Left colon (tissue), 2 donors: ENCODE data around the gene GPS1. TPM values are rescaled to one million over a fixed set of nuclear protein-coding genes. Genes with fewer than 3 reads are reported as not detected.

Source experiments
- ATAC-seq: fragments of 200-7000 bp; cut with Tn5 transposase; one replicate; pipeline ENCODE4 v1.9.1; 2020; ENCODE audit warnings: mild to moderate bottlenecking, moderate library complexity
- DNase-seq, 2 donors: peaks; one replicate each; pipeline ENCODE4 v3.0.0-alpha.2; 2020
- intact Hi-C, 2 donors: fragments of 100-400 bp; cut with DNase I in 1 of 2; cut with micrococcal nuclease in 1 of 2; formaldehyde crosslinking; loops; one replicate each; pipeline versions ENCODE4 v1.11.2 to v1.14.0; 2022; cut with DNase I, micrococcal nuclease
- total RNA-seq, 2 donors: library from RNA; stranded (reverse); fragmentation: NEBNext Ultra II Directional; extraction: Animal tissue kit (Norgen Biotek cat#: 25700); gene quantifications; one replicate each; pipeline ENCODE4 v1.2.1, GENCODE V29; 2021
- donor health status: DM: no; HTN: no; CAD: no.
- donor health status: DM: yes; HTN: yes; CAD: no.

GPS1 gene
- total RNA-seq, 2 donors from 2014 or later: 80.7 to 87.4 TPM

DNA sequence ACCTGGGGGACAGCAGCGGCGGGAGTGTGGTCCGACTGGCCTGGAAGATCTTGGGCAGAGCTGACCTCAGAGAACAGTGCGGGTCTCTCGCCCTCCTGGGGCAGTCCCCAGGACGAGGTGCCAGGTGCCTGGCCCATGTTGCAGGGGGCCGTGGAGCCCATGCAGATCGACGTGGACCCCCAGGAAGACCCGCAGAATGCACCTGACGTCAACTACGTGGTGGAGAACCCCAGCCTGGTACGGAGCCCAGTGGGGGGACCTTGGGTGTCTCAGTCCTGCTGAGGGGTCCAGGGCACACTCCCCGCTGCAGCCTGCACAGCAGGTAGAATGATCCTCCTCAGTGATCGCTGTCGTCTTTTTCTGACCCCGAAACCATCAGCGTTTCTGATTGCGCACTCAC, 1.4 kb downstream of the GPS1 start:
- no peak for ATAC-seq
- intact Hi-C loops: no loop called here
- DNase-seq: no peak

DNA sequence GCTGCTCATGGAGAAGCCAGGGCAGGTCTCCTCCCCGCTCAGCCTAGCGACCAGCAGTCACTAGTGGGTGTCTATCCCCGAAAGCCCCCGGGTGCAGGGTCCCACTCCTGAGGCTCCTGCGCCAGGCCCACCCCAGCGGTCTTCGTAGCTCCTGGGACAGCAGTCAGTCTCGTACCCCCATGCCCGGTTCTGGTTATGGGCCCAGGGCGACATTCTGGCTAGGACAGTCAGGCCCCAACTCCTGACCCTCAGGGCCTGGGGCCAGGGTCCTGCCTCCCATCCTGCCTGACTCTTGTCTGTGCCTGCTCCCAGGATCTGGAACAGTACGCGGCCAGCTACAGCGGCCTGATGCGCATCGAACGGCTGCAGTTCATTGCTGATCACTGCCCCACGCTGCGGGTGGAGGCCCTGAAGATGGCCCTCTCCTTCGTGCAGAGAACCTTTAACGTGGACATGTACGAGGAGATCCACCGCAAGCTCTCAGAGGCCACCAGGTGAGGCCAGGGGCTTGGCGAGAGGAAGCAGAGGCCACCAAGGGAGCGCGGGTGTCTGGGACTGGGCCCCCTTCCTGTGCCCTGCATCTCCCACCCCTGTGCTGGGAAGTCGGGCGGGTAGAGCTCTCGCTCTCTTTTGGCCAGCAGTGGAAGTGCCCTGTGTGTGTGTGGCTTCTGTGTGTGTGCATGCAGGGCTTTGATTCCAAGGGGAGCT, 2.0 kb downstream of the GPS1 start:
- ATAC-seq: no peak
- intact Hi-C loops: no loop called here
- no peak for DNase-seq

DNA sequence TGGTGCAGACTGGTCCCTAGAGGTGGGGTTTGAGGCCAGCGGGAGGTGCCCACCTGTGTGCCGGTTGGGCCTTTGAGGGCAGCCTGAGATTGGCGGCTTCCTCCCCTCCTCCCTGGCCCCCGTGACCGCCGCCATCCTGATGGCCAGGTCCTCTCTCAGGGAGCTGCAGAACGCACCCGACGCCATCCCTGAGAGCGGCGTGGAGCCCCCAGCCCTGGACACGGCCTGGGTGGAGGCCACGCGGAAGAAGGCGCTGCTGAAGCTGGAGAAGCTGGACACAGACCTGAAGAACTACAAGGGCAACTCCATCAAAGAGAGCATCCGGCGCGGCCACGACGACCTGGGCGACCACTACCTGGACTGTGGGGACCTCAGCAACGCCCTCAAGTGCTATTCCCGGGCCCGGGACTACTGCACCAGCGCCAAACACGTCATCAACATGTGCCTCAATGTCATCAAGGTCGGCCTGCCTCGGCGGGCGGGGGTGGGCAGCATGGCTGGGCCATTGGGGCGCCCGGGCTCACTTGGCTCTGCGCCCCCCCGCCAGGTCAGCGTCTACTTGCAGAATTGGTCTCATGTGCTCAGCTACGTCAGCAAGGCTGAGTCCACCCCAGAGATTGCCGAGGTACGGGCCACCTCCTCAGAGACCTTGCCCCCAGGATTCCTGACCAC, 2.8 kb downstream of the GPS1 start:
- intact Hi-C loops: no loop called here
- no peak for DNase-seq
- no peak for ATAC-seq

DNA sequence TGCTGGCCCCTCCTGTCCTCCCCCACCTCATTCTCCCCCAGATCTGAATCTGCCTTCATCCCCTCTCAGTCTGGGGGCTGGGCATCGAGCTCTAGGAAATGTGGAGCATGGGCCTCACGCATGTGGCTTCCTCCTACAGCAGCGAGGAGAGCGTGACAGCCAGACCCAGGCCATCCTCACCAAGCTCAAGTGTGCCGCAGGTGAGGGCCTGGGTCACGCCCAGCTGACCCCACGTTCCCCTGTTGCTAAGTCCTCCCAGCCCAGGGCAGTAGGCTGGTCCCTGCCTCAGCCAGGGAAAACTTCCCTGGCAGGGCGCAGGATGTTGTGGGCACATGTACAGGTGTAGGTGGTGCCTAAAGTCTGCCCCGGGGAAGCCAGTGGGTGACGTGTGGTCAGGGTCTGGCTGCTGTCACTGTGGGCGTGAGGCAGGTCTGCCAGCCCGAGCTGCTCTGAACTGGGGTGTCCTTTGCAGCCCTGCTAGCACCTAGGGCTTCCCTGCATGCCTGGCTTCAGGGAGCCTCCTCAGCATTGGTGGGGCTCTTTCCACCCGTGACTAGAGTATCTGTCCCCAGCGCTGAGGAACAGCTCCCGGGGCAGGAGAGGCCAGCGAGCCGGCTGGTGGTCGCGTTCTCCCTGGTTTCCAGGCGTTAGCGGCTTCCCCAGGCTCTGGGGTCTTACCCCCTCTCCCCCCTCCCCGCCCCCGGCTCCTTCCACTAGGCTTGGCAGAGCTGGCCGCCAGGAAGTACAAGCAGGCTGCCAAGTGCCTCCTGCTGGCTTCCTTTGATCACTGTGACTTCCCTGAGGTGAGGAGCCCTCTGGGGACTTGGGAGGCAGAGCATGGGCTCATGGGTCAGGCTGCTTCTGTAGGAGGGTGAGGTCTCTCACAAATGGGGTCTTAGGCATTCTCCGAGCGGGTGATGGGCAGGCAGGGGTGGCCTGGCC, 3.6 kb downstream of the GPS1 start:
- ATAC-seq: no peak
- intact Hi-C loops: no loop called here

DNA sequence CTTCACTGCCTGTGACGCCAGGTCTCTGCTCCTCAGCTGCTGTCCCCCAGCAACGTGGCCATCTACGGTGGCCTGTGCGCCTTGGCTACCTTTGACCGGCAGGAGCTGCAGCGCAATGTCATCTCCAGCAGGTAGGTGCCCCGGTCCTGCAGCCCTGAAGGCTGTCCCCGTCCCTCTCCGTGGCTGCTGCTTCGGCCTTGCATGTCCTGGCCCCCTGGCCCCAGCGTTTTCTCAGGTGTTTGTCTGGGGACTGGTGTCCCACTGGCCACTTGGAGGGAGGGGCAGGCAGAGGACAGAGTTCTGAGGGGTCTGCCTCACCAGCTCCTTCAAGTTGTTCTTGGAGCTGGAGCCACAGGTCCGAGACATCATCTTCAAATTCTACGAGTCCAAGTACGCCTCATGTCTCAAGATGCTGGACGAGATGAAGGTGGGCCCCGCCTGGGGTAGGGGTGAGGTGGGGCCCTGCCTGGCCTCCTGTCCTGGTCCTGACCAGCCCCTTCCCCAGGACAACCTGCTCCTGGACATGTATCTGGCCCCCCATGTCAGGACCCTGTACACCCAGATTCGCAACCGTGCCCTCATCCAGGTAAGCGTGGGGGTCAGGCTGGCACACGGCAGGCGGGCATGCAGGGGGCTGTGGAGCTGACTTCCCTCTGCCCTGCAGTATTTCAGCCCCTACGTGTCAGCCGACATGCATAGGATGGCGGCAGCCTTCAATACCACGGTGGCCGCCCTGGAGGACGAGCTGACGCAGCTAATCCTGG, 4.4 kb downstream of the GPS1 start:
- ATAC-seq: no peak
- no peak for DNase-seq
- intact Hi-C loops: no loop called here

More for the DNA sequence above, 3.6 kb downstream of the GPS1 start:
- no peak for DNase-seq

DNA sequence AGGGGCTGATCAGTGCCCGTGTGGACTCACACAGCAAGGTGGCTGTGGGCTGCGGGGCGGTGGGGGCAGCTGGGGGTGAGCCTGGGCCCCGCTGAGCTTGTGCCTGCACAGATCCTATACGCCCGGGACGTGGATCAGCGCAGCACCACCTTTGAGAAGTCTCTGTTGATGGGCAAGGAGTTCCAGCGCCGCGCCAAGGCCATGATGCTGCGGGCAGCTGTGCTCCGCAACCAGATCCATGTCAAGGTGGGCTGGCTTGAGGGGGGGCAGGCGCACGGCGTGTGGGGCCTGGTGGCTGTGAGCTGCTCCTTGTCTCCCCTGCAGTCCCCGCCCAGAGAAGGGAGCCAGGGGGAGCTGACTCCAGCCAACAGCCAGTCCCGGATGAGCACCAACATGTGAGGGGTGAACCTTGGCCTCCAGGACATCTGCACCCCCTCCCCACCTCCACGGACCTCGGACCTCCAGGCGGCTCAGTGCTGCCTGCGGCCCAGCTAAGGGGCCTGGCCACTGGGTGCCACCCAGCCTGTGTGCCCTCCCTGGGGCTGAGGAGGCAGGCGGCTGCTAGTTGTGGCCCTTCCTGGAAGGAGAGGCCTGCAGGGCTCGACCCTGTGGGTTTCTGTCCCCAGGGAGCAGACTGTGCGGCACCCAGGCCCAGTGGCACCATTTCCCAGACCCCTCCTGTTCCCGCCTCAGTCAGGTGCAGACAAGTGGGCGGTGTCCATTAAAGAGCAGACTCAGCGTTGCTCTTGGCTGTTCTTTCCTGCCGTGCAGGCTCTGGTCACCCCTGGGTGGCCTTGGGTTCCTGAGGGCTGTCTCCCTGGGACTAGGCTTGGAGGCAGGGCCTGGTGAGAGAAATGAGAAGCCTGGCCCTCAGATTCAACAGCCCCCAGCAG, 5.3 kb downstream of the GPS1 start:
- intact Hi-C loops: no loop called here
- ATAC-seq (peak; percentile 5), DNase-seq (no peak)

DNA sequence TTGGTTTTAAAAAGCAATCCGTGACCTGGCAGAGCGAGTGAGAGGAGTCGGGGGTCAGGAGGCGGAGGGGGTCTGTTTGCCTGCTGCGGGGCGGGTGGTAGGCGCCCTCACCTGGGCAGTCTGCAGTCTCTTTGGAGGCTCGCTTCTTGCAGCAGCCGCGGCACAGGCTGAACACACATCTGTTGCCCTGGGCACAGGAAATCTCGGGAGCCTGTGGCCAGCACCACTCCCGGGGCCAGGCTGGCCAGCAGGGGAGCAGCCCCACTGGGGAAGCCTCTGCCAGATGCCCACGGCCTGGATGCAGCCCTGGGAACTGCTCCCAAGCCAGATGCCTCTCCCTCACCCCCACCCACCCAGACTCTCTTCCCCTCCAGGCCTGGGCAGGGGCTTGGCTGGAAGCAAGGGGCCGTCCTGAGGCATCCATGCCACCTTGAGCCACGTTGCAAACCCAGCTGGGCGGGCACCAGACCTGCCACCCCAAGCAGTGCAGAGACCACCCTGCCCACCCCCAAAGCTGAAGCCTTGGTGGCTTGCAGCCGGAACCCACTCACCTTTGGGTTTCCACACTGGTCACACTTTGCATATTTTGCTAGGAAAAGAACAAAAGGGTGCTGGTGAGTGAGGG, 6.6 kb downstream of the GPS1 start:
- intact Hi-C loops: no loop called here
- no peak for ATAC-seq
- no peak for DNase-seq

DNA sequence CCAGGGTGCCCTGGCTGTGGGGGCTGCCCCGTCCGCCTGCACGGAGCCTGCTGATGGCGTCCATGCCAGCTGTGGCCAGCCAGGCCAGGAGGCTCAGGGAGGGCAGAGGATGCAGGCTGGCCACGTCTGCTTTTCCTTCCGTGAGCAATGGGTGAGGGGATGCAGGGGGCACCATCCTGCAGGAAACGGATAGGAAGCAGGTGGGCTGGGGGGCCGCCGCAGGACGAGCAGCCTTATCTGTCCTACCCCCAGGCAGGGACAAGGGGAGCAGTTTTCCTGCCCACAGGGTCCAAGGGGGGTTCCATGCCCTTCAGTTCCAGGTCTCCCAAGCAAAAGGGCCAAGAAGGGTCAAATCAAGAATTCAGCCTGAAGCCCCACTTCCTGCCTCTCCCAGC, 7.2 kb downstream of the GPS1 start:
- ATAC-seq (no peak), DNase-seq (no peak)
- intact Hi-C loops: no loop called here

DNA sequence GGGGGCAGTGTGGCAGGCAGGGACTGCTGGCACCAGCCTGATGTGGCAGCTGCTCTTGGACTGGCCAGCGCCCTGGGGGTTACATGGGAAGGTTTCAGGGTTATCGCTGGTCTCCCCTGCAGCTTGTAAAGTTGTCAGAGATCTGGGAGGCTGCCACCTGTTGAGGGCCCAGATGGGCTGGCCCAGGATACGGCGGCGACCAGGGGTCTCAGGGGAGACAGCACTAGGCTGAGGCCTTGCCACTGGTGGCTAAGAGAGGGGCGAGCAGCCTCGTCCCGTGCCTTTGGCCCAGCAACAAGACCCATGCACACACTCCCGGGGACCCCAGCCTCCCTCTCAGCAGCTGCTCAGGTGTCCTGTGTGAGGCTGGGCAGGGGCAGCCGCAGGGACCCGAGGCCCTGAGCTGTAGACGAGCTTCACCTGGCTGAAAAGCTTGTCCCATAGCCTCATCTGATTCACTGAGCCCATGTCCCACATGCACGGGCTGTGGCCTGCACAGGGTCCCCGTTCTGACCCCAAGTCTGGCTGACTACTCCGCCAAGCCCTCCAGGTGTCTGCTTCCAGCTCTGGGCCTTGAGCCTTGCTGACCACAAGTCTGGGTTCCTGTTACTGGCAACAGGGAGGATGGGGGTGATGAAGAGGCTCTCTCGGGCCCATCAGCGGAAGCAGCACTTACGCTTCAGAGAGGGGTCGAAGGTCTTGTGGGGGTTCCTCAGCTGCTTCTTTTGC, 7.7 kb downstream of the GPS1 start:
- intact Hi-C loops: no loop called here
- no peak for DNase-seq
- no peak for ATAC-seq

DNA sequence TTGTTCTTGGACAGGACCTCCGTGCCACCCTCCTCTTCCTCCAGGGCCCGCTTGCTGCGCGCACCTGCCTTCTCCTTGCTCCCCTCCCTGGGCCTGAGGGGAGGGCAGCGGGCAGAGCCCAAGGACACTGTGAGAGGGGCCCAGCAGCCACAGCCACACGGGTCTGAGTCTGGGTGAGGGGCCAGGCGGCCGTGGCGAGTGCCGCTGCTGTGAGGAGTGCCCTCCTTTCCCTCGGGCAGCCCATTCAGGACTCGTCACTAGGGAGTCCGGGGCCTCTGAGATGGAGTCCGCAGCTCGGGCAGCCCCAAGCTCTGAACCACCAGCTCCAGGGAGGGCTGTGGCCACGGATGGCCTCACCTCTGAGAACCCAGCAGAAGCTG, 8.3 kb downstream of the GPS1 start:
- intact Hi-C loops: no loop called here
- DNase-seq: no peak
- no peak for ATAC-seq

DNA sequence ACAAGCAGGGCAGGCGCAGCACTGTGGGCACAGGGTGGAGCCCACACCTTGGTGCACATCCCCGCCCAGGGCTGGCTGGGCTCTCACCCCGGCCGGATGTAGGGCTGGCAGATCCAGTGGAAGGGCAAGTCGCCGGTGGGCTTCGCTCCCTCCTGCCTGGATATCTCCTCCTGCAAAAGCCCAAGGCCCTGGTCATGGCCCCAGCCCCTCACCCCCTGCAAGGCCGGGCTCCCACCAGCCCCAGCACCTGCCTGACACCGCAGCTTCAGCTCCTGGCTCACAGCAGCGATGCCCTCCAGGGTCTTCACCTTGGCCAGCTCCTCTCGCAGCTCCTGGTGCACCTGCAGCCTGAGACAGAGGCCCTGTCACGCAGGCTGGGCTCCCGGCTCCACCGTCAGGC, 8.9 kb downstream of the GPS1 start:
- intact Hi-C loops: no loop called here

DNA sequence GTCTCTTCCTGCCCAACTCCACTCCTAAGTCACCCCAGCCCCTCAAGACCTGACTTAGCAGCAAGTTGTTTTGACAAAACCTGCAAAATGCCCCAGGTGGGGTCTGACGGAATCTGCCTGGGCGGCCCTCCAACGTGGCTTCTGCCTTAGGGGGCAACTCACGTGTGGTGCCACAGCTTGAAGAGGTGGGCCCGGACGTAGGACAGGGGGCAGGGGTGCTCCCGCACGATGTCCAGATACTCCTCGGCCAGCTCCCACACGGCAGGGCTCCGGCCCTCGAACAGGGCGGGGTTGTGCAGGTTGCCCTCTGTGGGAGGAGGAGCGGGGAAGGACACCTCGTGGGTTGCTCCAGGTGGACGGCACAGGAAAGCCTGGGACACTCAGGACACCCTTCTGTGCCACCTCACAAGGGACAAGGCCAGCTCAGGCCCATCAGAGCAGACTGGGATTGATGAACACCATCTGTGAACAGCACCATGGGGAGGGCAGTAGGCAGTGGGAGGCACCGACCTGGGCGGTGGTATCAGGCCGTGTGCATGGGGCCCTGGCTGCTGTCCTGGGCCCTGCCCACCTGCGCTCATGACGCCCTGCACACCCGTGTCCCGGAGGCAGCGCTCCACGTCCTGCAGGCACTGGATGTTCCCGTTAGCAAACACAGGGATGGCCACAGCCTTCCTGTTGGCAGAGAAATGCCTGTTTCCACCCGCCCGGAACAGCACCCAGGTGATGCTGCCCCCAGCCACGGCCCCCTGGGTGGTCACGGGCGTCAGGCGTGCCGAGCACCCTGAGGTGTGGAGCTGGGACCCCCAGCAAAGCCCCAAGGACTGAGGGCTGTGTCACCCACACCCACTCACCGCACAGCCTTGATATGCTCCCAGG, 9.6 kb downstream of the GPS1 start:
- intact Hi-C loops: no loop called here
- no peak for DNase-seq
- no peak for ATAC-seq

More for the DNA sequence above, 8.9 kb downstream of the GPS1 start:
- DNase-seq (no peak), ATAC-seq (no peak)

DNA sequence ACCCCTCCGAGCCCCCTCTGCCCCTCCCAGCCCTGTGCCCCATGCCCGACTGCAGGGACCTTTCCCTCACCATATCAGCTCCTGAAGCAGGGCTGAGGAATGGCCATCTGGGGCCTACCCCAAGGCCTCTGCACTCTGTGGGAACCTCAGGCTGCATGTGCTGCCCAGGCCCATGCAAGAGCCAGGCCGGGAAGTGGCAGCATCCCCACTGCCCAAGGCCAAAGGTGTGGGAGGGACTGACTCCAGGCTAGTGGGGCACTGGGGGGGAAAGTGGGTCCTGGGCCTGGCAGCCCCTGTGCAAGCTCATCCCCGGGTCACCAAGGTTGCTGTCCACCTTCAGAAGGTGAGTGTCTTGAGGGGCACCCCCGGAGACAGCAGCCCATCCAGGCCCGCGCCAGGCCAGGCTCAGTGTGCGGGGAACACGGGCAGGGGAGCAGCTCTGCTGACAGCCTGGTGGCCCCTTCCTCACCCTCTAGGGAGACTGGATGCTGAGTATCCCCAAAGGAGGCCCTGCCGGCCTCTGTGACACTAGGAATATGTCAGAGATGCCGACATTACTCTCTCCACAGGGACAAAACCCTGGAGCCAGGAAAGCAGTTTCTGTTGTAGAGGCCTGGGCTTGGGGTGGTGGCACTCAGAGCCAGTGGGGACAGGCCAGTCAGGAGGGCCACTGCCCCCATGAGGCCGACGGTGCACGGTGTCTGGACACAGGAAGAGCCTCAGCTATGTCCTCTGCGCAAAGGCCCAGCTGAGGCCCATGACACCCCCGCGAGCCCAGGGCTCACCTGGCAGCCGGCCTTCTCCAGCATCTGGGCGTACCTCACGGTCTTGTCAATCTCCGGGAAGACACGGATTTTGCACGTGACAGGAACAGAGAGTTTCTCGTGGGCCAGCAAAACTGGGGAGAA, 10.6 kb downstream of the GPS1 start:
- DNase-seq (no peak), ATAC-seq (no peak)
- intact Hi-C loops: no loop called here

DNA sequence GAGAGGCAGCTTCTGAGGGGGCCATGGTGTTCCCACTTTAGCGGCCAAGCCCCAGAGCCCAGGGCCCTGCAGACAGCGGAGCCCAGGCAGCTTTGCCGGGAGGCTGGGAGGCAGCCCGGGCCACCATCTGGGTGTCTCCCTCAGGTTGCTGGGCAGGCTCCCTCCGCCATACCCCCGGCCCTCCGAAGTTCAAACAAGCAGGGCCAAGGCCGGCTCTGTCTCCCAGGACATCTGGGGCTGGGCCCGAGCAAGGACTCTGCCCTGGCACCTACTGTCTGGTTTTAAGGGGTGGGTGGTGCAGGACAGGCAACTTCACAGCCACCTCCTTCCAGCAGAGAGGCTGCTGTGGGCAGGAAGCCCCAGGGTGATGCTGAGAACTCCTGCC, 11.3 kb downstream of the GPS1 start:
- DNase-seq (no peak), ATAC-seq (no peak)
- intact Hi-C loops: no loop called here
